Measurements from ENCODE around the gene MAGI3.

DNA sequence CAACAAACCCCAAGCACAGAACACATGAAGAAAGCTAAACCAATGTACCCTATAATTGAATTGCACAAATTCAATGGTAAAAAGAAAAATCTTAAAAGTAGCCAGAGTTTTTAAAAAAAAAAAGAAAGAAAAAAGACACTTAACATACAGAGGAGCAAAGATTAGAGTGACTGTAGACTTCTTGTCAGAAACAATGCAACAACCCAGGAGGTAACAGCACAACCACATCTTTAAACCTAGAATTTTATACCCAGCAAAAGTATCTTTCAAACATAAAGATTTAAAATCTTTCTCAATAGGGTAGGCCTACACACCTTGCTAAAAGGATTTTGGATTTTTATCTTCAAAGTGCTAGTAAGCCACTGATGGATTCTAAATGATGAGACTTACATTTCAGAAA lies 304.6 kb downstream of the MAGI3 start:
- TF ChIP-seq, protein P1, sequence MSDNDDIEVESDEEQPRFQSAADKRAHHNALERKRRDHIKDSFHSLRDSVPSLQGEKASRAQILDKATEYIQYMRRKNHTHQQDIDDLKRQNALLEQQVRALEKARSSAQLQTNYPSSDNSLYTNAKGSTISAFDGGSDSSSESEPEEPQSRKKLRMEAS (IDR thresholded peaks at IDR 0.05): no peak
- TF ChIP-seq, protein P2, sequence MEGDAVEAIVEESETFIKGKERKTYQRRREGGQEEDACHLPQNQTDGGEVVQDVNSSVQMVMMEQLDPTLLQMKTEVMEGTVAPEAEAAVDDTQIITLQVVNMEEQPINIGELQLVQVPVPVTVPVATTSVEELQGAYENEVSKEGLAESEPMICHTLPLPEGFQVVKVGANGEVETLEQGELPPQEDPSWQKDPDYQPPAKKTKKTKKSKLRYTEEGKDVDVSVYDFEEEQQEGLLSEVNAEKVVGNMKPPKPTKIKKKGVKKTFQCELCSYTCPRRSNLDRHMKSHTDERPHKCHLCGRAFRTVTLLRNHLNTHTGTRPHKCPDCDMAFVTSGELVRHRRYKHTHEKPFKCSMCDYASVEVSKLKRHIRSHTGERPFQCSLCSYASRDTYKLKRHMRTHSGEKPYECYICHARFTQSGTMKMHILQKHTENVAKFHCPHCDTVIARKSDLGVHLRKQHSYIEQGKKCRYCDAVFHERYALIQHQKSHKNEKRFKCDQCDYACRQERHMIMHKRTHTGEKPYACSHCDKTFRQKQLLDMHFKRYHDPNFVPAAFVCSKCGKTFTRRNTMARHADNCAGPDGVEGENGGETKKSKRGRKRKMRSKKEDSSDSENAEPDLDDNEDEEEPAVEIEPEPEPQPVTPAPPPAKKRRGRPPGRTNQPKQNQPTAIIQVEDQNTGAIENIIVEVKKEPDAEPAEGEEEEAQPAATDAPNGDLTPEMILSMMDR (IDR thresholded peaks at IDR 0.05; ENCODE audit: low read depth, low read length, missing input control): no peak
- no peak for TF ChIP-seq TAF1 (conservative IDR thresholded peaks at IDR 0.05)

Data from liver (tissue), 3 donors.